Stromal cell of bone marrow (primary cell): ENCODE results near the gene NBPF11.
A peak's percentile ranks its signal among the peaks of the same experiment; 100 is the strongest.
"Not testable (repeated sequence)": the region's sequence is repeated elsewhere in the genome, so short reads cannot be mapped to it uniquely, and the experiment has no call there.

ENCODE experiments used
- DNase-seq: peaks from one replicate; pipeline ENCODE4 v3.0.0-alpha.2; 2012; ENCODE audit warnings: low read depth

Gene NBPF11

GRCh38 chr1:148150945-148151344, 1.1 kb downstream of the NBPF11 start:
- peak; percentile 17 for DNase-seq

- DNase-seq: not testable (repeated sequence)
These were observed 2.1 kb downstream of the NBPF11 start for GRCh38 chr1:148150014-148150413.

- not testable (repeated sequence) for DNase-seq
These were observed 2.8 kb downstream of the NBPF11 start for GRCh38 chr1:148149050-148149815.

- not testable (repeated sequence) for DNase-seq
These were observed 4.8 kb downstream of the NBPF11 start for GRCh38 chr1:148147052-148147838.

- DNase-seq: not testable (repeated sequence)
These were observed 5.7 kb downstream of the NBPF11 start for GRCh38 chr1:148146191-148146997.

- DNase-seq: not testable (repeated sequence)
These were observed 8.9 kb downstream of the NBPF11 start for GRCh38 chr1:148143223-148143622.

GRCh38 chr1:148141936-148142335, 10.1 kb downstream of the NBPF11 start:
- DNase-seq: not testable (repeated sequence)

GRCh38 chr1:148138606-148139005, 13.5 kb downstream of the NBPF11 start:
- DNase-seq: not testable (repeated sequence)

- DNase-seq: not testable (repeated sequence)
These were observed 29.7 kb downstream of the NBPF11 start for GRCh38 chr1:148122341-148122740.

GRCh38 chr1:148120395-148120794, 31.7 kb downstream of the NBPF11 start:
- not testable (repeated sequence) for DNase-seq

GRCh38 chr1:148095732-148096131, 56.3 kb downstream of the NBPF11 start:
- DNase-seq: not testable (repeated sequence)

- not testable (repeated sequence) for DNase-seq
These were observed 65.9 kb downstream of the NBPF11 start for GRCh38 chr1:148086196-148086595.

- not testable (repeated sequence) for DNase-seq
These were observed 70.9 kb downstream of the NBPF11 start for GRCh38 chr1:148081205-148081604.

- DNase-seq: not testable (repeated sequence)
These were observed 73.2 kb downstream of the NBPF11 start for GRCh38 chr1:148078632-148079519.

GRCh38 chr1:148078090-148078489, 74.0 kb downstream of the NBPF11 start:
- DNase-seq: not testable (repeated sequence)

GRCh38 chr1:148077458-148077857, 74.6 kb downstream of the NBPF11 start:
- not testable (repeated sequence) for DNase-seq

GRCh38 chr1:148073392-148073791, 78.7 kb downstream of the NBPF11 start:
- DNase-seq: not testable (repeated sequence)

GRCh38 chr1:148068606-148069005, 83.5 kb downstream of the NBPF11 start:
- not testable (repeated sequence) for DNase-seq

GRCh38 chr1:148068201-148068600, 83.9 kb downstream of the NBPF11 start:
- DNase-seq: not testable (repeated sequence)

- not testable (repeated sequence) for DNase-seq
These were observed 91.8 kb downstream of the NBPF11 start for GRCh38 chr1:148060294-148060701.

GRCh38 chr1:148057384-148057783, 94.7 kb downstream of the NBPF11 start:
- not testable (repeated sequence) for DNase-seq
